RWPE1 (cell line): ENCODE results near the gene RNF217.

ENCODE experiments used
- CTCF ChIA-PET: fragments of 350-600 bp; sonication (Branson Sonifier 250); formaldehyde crosslinking; extraction: SDS; loops from one replicate; lab custom pipeline; 2021; lab: Yijun Ruan, JAX
- POLR2A ChIA-PET: fragments of 400-600 bp; formaldehyde crosslinking; extraction: SDS; loops from one replicate; lab custom pipeline; 2020; ENCODE audit warnings: antibody characterized with exemption; ENCODE audit not compliant: low non-redundant PET; lab: Yijun Ruan, JAX
- DNase-seq: peaks from one replicate; pipeline ENCODE4 v3.0.0; 2012; ENCODE audit warnings: low spot score
- H3K27ac ChIP-seq: fragments of 450-650 bp; 2 replicates; pipeline ENCODE4 v1.5.1; 2017
- CTCF ChIP-seq: fragments of 450-650 bp; conservative IDR thresholded peaks from 2 replicates; pipeline ENCODE4 v1.5.1; 2017; ENCODE audit warnings: low read depth, mild to moderate bottlenecking

Gene RNF217

DNA sequence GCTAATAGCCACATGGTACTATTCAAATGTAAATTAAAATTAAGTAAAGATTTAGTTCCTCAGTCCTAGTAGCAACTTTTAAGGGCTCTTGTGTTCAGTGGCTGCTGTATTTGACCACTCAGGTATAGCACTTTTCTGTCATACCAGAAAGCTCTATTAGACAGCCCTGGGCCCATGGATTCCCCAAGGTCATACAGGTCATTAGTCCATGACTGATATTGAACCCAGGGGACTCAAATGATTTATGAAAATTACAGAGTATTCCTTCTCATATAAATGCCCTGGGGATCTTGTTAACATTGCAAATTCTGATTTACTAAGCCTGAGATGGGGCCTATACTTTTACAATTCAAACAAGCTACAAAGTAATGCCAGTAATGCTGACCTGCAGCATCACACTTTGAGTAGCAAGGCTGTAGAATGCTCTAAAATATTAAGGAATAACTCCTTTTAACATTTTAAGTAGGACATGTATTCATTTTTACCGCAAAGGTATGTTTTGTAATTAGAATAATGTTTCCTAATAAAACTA, 29.6 kb downstream of the RNF217 start:
- TF ChIP-seq CTCF, result no peak
- CTCF ChIA-PET, result no interaction called here
- POLR2A ChIA-PET, result no interaction called here
- no peak for DNase-seq
- H3K27ac ChIP-seq, result no peak overlapping the region

DNA sequence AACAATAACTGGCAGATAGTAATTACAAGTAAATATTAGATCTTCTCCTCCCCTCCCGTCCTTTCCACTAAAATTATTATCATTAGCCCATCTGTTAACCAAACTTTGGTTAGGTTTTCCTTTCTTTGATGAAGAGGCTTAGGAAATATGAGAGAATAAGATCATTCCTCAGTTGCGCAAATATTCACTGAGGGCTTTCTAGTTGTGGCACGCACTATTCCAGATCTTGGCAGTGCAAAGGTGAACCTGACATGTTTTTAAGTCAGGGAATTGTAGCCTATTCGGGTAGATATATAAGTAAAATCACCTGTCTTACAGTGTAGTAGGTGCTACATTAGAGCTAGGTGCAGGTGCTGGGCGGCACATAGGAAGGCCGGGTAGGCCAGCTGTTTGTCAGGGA, 31.1 kb downstream of the RNF217 start:
- POLR2A ChIA-PET, result no interaction called here
- no peak for DNase-seq
- no peak overlapping the region for H3K27ac ChIP-seq
- CTCF ChIA-PET, result interaction anchor here (0.6 kb wide), 1 partner anchor 43 kb away, joined by 4 read pairs; no protein-coding TSS in a partner anchor
- no peak for TF ChIP-seq CTCF

DNA sequence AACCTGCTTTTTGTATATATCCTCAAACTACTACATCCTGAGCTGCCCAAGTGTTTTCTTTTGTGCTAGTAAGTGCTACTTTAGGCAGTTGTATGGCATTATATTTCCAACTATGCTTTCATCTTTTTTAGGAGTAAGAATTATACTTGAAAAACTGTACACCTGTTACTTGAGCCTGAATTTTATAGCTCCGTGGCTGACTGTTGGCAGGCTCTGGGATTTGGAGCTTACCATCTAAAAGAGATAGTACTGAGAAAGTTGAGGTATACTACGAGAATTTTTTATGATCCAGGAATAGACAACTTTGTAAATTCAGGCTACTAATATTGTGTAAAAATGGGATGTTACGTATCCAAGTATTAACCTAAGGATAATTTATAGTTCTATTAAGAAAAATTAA, 32.4 kb downstream of the RNF217 start:
- no peak overlapping the region for H3K27ac ChIP-seq
- TF ChIP-seq CTCF, result no peak
- ChIA-PET CTCF (interaction anchor here (0.5 kb wide), 1 partner anchor 936 kb away, joined by 3 read pairs; no protein-coding TSS in a partner anchor), POLR2A (no interaction called here)
- DNase-seq, result no peak

GRCh38 chr6:124995131-124995530, 32.9 kb downstream of the RNF217 start:
- H3K27ac ChIP-seq, result no peak overlapping the region
- POLR2A ChIA-PET, result no interaction called here
- DNase-seq, result no peak
- CTCF ChIA-PET, result interaction anchor here (0.5 kb wide), 1 partner anchor 936 kb away, joined by 3 read pairs; no protein-coding TSS in a partner anchor
- no peak for TF ChIP-seq CTCF

DNA sequence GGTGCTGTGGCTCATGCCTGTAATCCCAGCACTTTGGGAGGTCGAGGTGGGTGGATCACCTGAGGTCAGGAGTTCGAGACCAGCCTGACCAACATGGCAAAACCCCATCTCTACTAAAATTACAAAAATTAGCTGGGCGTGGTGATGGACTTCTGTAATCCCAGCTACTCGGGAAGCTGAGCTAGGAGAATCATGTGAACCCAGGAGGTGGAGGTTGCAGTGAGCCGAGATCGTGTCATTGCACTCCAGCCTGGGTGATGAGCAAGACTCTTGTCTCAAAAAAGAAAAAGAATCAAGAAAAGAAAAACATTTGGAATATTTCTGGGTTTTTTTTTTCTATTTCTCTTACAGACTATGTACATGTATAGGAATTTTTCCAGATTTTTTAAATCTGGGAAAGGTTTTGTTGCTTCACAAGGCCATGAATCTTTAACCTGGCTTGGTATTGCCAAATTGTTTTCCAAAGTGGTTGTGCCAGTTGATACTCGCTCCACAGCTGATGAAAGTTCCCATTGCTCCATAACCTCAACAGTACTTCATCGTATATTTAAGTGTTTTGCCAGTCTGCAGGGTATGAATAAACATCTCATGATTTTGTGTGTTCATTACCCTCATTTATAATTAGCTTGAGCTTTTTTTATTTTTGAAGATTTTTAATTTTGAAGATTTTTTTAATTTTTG, 33.5 kb downstream of the RNF217 start:
- no peak for TF ChIP-seq CTCF
- no peak for DNase-seq
- no peak overlapping the region for H3K27ac ChIP-seq
- ChIA-PET POLR2A (no interaction called here), CTCF (no interaction called here)

DNA sequence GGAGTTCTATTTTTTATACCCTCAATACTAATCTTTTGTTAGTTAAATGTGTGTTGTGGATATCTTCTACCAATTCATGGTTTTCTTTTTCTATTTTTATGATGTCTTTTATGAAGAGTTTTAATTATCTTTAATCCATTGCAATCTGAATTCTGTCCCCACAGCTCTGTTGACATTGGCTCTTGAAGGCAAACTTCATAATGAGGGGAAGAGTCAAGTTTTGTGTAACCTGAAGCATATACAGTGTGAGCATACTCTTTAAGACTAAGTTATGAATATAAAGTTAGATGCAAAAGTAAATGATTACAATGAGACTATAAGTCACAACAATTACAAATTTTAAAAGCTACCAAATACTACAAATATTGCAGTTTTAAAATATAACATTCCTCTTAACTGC, 34.2 kb downstream of the RNF217 start:
- no peak for TF ChIP-seq CTCF
- no peak for DNase-seq
- POLR2A ChIA-PET, result no interaction called here
- no peak overlapping the region for H3K27ac ChIP-seq
- CTCF ChIA-PET, result no interaction called here
